A549 (cell line): ENCODE measurements around the gene ING5. TPM values are rescaled to one million over a fixed set of nuclear protein-coding genes. Genes with fewer than 3 reads are reported as not detected.

ENCODE experiments used
- ATAC-seq, 2 experiments: fragments of 200-7000 bp in 1 of 2; fragments of >200 bp in 1 of 2; cut with Nextera tagmentation in 1 of 2; cut with Tn5 transposase in 1 of 2; 3 replicates each; pipeline versions ENCODE4 v1.8.0 to v1.9.1; 2018 to 2020; ENCODE audit warnings: mild to moderate bottlenecking in 1 of 2, moderate library complexity in 1 of 2
- CTCF ChIA-PET: fragments of 300-600 bp; sonication (Branson Sonifier 250); formaldehyde crosslinking; extraction: SDS; loops from one replicate; lab custom pipeline; 2021; ENCODE audit warnings: antibody characterized with exemption, inconsistent platforms; lab: Yijun Ruan, JAX
- POLR2A ChIA-PET: fragments of 350-600 bp; formaldehyde crosslinking; extraction: SDS; loops from one replicate; lab custom pipeline; 2021; ENCODE audit warnings: antibody characterized with exemption, inconsistent platforms; lab: Yijun Ruan, JAX
- DNase-seq, 2 experiments: peaks; one replicate each; pipeline versions ENCODE4 v3.0.0 to v3.0.0-alpha.2; 2011 to 2016; ENCODE audit warnings: low read depth in 1 of 2, low spot score in 1 of 2
- FAIRE-seq: peaks from 2 replicates; lab custom pipeline; 2011; peaks lifted over from hg19 to GRCh38; lab: Jason Lieb, UNC
- H3K27ac ChIP-seq, 2 experiments: fragments of >200 bp; sonication (Bioruptor Twin); formaldehyde crosslinking; 3 replicates each; pipeline ENCODE4 v1.5.1; 2016 to 2017
- H3K4me1 ChIP-seq: fragments of >200 bp; sonication (Bioruptor Twin); formaldehyde crosslinking; 3 replicates; pipeline ENCODE4 v1.6.1; 2016
- H3K4me2 ChIP-seq: fragments of >200 bp; sonication (Bioruptor Twin); formaldehyde crosslinking; 3 replicates; pipeline ENCODE4 v1.6.1; 2016
- H3K4me3 ChIP-seq: fragments of >200 bp; sonication (Bioruptor Twin); formaldehyde crosslinking; 3 replicates; pipeline ENCODE4 v1.5.1; 2016
- H3K9me3 ChIP-seq: fragments of >200 bp; sonication (Bioruptor Twin); formaldehyde crosslinking; 3 replicates; pipeline ENCODE4 v1.6.1; 2016
- CBX2 ChIP-seq: fragments of 200-600 bp; sonication (generic); IDR thresholded peaks from 2 replicates; pipeline ENCODE4 v1.6.1; 2016; ENCODE audit warnings: low read depth, mild to moderate bottlenecking, borderline replicate concordance
- CHD2 ChIP-seq: fragments of 150-350 bp; IDR thresholded peaks from 2 replicates; pipeline ENCODE4 v1.6.1; 2014; ENCODE audit warnings: low read length; ENCODE audit not compliant: partially characterized antibody
- EHMT2 ChIP-seq: fragments of 200-600 bp; sonication (generic); IDR thresholded peaks from 2 replicates; pipeline ENCODE4 v1.6.1; 2016; ENCODE audit warnings: antibody characterized with exemption, low read depth, mild to moderate bottlenecking, moderate library complexity
- EP300 ChIP-seq, 2 experiments: fragments of >200 bp; sonication (Bioruptor Twin); formaldehyde crosslinking; IDR thresholded peaks; 2 replicates in 1 of 2; 3 replicates in 1 of 2; pipeline ENCODE4 v1.6.1; 2016 to 2017
- ESRRA ChIP-seq: fragments of 150-350 bp; IDR thresholded peaks from 2 replicates; pipeline ENCODE4 v1.6.1; 2014; ENCODE audit warnings: mild to moderate bottlenecking, low read length, borderline replicate concordance
- FOSB ChIP-seq: fragments of 250-450 bp; sonication (Bioruptor Pico); IDR thresholded peaks from 2 replicates; pipeline ENCODE4 v1.5.0; 2020; ENCODE audit warnings: mild to moderate bottlenecking, moderate library complexity
- FOSL2 ChIP-seq, 2 experiments: fragments of 450-650 bp in 1 of 2; fragments of >200 bp in 1 of 2; sonication (Bioruptor Twin) in 1 of 2; formaldehyde crosslinking; IDR thresholded peaks; 2 replicates each; pipeline versions ENCODE4 v1.5.0 to v1.6.1; 2016 to 2020; ENCODE audit warnings: mild to moderate bottlenecking in 1 of 2, moderate library complexity in 1 of 2
- FOXS1 ChIP-seq: fragments of 250-450 bp; sonication (Bioruptor Pico); IDR thresholded peaks from 2 replicates; pipeline ENCODE4 v1.5.0; 2020; ENCODE audit warnings: mild to moderate bottlenecking, moderate library complexity
- GATA3 ChIP-seq: IDR thresholded peaks from 2 replicates; pipeline ENCODE4 v1.6.1; 2012; ENCODE audit warnings: borderline replicate concordance
- HOXB13 ChIP-seq: fragments of 250-450 bp; sonication (Bioruptor Pico); IDR thresholded peaks from 2 replicates; pipeline ENCODE4 v1.5.0; 2020; ENCODE audit warnings: low read depth, mild to moderate bottlenecking, moderate library complexity
- KDM5A ChIP-seq: fragments of 200-600 bp; sonication (generic); IDR thresholded peaks from 2 replicates; pipeline ENCODE4 v1.6.1; 2016; ENCODE audit warnings: antibody characterized with exemption, mild to moderate bottlenecking
- MAZ ChIP-seq: fragments of 150-350 bp; IDR thresholded peaks from 2 replicates; pipeline ENCODE4 v1.6.1; 2014; ENCODE audit warnings: antibody characterized with exemption, low read depth, low read length, borderline replicate concordance
- NFE2L2 ChIP-seq: fragments of 150-350 bp; conservative IDR thresholded peaks from 2 replicates; pipeline ENCODE4 v1.6.1; 2014; ENCODE audit warnings: low read length
- PHF8 ChIP-seq: fragments of 200-600 bp; sonication (generic); IDR thresholded peaks from 2 replicates; pipeline ENCODE4 v1.6.1; 2016; ENCODE audit warnings: low read depth, mild to moderate bottlenecking, antibody characterized with exemption, moderate library complexity, borderline replicate concordance
- POLR2A ChIP-seq: IDR thresholded peaks from 2 replicates; pipeline ENCODE4 v1.6.1; 2012; ENCODE audit warnings: mild to moderate bottlenecking, low read length
- POLR2AphosphoS2 ChIP-seq: conservative IDR thresholded peaks from 2 replicates; pipeline ENCODE4 v1.6.1; 2012; ENCODE audit warnings: low read length, improper control_type of control experiment, inconsistent platforms
- RAD21 ChIP-seq, 2 experiments: fragments of >200 bp in 1 of 2; sonication (Bioruptor Twin) in 1 of 2; formaldehyde crosslinking in 1 of 2; IDR thresholded peaks in 1 of 2; conservative IDR thresholded peaks in 1 of 2; 2 replicates in 1 of 2; 3 replicates in 1 of 2; pipeline ENCODE4 v1.6.1; 2012 to 2018; ENCODE audit warnings: inconsistent platforms in 1 of 2
- SMC3 ChIP-seq: fragments of >200 bp; sonication (Bioruptor Twin); formaldehyde crosslinking; IDR thresholded peaks from 3 replicates; pipeline ENCODE4 v1.6.1; 2018; ENCODE audit warnings: inconsistent platforms
- TFCP2L1 ChIP-seq: fragments of 250-450 bp; sonication (Bioruptor Pico); IDR thresholded peaks from 2 replicates; pipeline ENCODE4 v1.5.0; 2021; ENCODE audit warnings: mild to moderate bottlenecking
- TP53 ChIP-seq: fragments of 250-450 bp; sonication (Bioruptor Pico); IDR thresholded peaks from 2 replicates; pipeline ENCODE4 v1.5.0; 2021; ENCODE audit warnings: mild to moderate bottlenecking, moderate library complexity
- WGBS: methylation state at CpG from one replicate; pipeline ENCODE4 v1.1.6; 2017; ENCODE audit errors: missing lambda C conversion rate; 5-methylcytosine and 5-hydroxymethylcytosine counted together
- polyA plus RNA-seq, 4 experiments: library from polyadenylated mRNA; depleted of rRNA in 3 of 4; stranded (reverse); fragments of >200 nt; fragmentation: RNase III in 1 of 4; extraction: RNeasy Plus Mini Kit Qiagen cat#74134 plus additional on column Dnase treatment in 1 of 4; gene quantifications; 2 replicates in 3 of 4; 3 replicates in 1 of 4; pipeline ENCODE4 v1.2.3, GENCODE V29; 2011 to 2017
- TF ChIP-seq, protein P1 (sequence below): fragments of 250-450 bp; sonication (Bioruptor Pico); IDR thresholded peaks from 2 replicates; pipeline ENCODE4 v1.5.0; 2020; ENCODE audit warnings: low read depth, mild to moderate bottlenecking, moderate library complexity
- TF ChIP-seq, protein P2 (sequence below): fragments of >200 bp; sonication (Bioruptor Twin); formaldehyde crosslinking; IDR thresholded peaks from 3 replicates; pipeline ENCODE4 v1.5.1; 2016
- TF ChIP-seq, protein P3 (sequence below): fragments of 200-600 bp; sonication (generic); IDR thresholded peaks from 2 replicates; pipeline ENCODE4 v1.6.1; 2016; ENCODE audit warnings: antibody characterized with exemption, mild to moderate bottlenecking, moderate library complexity
- TF ChIP-seq, protein P4 (sequence below): IDR thresholded peaks from 2 replicates; pipeline ENCODE4 v1.6.1; 2012

Gene ING5
- polyA plus RNA-seq, 2 of the 4 experiments (the other 2 are of a cell fraction): 28.6 to 29.6 TPM

DNA sequence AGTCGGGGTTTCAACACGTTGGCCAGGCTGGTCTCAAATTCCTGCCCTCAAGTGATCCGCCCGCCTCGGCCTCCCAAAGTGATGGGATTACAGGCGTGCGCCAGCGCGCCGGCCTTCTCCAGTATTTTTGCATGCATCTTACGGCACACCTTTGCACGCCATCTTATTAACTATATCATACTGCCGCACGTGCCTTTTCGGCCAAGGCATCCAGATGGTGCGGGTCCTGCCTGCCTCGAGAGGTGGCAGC lies 765 bp upstream of the ING5 start (continued):
- TF ChIP-seq, protein P1, sequence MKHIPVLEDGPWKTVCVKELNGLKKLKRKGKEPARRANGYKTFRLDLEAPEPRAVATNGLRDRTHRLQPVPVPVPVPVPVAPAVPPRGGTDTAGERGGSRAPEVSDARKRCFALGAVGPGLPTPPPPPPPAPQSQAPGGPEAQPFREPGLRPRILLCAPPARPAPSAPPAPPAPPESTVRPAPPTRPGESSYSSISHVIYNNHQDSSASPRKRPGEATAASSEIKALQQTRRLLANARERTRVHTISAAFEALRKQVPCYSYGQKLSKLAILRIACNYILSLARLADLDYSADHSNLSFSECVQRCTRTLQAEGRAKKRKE (CRISPR knock-in tag): peak; percentile 80; the same call in 1 of the 2 replicates
- no peak; the same call in 1 of the 2 replicates for TF ChIP-seq POLR2A

DNA sequence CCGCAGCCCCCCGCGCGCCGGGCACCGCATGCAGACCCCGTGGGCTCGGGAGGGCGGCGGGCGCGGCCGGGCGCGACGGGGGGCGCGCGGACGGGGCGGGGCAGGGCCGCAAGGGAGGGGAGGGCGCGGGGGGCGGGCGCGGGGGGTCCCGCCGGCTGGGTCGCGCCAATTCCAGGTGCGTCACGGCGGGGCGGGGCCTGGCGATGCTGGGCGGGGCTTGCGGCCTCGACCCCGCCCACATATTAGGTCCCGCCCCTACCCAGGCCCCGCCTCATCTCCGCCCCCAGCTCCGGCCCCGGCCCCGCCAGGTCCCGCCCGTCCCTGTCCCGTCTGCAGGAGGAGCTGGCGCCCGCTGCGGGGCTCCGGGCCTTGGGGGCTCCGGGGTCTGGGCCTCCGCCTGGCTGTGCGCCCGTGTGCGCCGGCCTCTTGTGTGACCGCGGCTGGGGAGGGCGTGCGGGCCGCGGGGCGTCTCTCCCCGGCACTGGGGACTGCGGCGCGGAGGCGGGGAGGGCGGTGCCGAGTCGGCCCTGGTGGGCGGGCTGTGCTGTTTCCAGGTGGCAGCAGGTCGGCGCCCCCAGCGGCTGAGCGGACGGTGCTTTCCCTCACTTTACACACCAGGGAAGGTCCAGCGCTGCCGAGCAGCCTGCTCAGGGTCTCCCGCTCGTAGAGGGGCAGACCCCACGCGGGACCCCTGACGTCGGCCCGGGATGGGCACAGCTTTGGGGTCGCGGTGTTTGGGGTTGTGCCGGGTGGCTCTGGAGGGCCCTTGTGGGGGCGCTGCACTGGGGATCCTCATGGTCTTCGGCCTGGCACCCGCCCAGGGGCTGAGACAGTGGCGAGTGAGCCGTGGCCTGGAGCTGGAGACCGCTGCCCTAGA lies 554 bp downstream of the ING5 start:
- WGBS: 0% methylated on average over 6 of the region's 98 CpGs
- ATAC-seq: peak; percentile 79 to 85

More for the DNA sequence above, 554 bp downstream of the ING5 start:
- Histone ChIP-seq H3K4me1 (peaks cover 15% of the 10 kb centered on the region), H3K4me3 (peak overlapping the region; percentile 91), H3K4me2 (peak overlapping the region; percentile 98), H3K9me3 (peaks cover 15% of the 10 kb centered on the region), H3K27ac (peak overlapping the region; percentile 96 to 100)
- CTCF ChIA-PET: interaction anchor here (0.8 to 3.0 kb wide), 11 partner anchors 10 to 176 kb away, joined by 3 to 15 read pairs (median 5); partner anchors contain the start of gene D2HGDH
- POLR2A ChIA-PET: interaction anchor here (1.0 to 2.4 kb wide), 11 partner anchors 10 to 553 kb away, joined by 3 to 23 read pairs (median 7); partner anchors contain the start of genes D2HGDH, DTYMK and PASK
- TF ChIP-seq FOSL2 (IDR thresholded peaks at IDR 0.05) (no peak), FOSL2 (CRISPR knock-in tag; IDR thresholded peaks at IDR 0.05) (no peak), TP53 (peak; percentile 39; the same call in 1 of the 2 replicates), CHD2 (no peak), FOXS1 (CRISPR knock-in tag) (no peak), NFE2L2 (no peak), EP300 (IDR thresholded peaks at IDR 0.05) (no peak), HOXB13 (CRISPR knock-in tag) (no peak), FOSB (CRISPR knock-in tag) (no peak), POLR2AphosphoS2 (0 out of 2 replicates have a peak, but pooled peaks have one; percentile 69), CBX2 (no peak), PHF8 (no peak), GATA3 (no peak), ESRRA (no peak), KDM5A (no peak), SMC3 (no peak), TFCP2L1 (CRISPR knock-in tag) (0 out of 2 replicates have a peak, but pooled peaks have one; percentile 61), EHMT2 (no peak), RAD21 (conservative IDR thresholded peaks at IDR 0.05 in 1 of 2, IDR thresholded peaks at IDR 0.05 in 1 of 2) (no peak), MAZ (no peak)
- TF ChIP-seq, protein P2, sequence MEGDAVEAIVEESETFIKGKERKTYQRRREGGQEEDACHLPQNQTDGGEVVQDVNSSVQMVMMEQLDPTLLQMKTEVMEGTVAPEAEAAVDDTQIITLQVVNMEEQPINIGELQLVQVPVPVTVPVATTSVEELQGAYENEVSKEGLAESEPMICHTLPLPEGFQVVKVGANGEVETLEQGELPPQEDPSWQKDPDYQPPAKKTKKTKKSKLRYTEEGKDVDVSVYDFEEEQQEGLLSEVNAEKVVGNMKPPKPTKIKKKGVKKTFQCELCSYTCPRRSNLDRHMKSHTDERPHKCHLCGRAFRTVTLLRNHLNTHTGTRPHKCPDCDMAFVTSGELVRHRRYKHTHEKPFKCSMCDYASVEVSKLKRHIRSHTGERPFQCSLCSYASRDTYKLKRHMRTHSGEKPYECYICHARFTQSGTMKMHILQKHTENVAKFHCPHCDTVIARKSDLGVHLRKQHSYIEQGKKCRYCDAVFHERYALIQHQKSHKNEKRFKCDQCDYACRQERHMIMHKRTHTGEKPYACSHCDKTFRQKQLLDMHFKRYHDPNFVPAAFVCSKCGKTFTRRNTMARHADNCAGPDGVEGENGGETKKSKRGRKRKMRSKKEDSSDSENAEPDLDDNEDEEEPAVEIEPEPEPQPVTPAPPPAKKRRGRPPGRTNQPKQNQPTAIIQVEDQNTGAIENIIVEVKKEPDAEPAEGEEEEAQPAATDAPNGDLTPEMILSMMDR: peak; percentile 49
- TF ChIP-seq, protein P3, sequence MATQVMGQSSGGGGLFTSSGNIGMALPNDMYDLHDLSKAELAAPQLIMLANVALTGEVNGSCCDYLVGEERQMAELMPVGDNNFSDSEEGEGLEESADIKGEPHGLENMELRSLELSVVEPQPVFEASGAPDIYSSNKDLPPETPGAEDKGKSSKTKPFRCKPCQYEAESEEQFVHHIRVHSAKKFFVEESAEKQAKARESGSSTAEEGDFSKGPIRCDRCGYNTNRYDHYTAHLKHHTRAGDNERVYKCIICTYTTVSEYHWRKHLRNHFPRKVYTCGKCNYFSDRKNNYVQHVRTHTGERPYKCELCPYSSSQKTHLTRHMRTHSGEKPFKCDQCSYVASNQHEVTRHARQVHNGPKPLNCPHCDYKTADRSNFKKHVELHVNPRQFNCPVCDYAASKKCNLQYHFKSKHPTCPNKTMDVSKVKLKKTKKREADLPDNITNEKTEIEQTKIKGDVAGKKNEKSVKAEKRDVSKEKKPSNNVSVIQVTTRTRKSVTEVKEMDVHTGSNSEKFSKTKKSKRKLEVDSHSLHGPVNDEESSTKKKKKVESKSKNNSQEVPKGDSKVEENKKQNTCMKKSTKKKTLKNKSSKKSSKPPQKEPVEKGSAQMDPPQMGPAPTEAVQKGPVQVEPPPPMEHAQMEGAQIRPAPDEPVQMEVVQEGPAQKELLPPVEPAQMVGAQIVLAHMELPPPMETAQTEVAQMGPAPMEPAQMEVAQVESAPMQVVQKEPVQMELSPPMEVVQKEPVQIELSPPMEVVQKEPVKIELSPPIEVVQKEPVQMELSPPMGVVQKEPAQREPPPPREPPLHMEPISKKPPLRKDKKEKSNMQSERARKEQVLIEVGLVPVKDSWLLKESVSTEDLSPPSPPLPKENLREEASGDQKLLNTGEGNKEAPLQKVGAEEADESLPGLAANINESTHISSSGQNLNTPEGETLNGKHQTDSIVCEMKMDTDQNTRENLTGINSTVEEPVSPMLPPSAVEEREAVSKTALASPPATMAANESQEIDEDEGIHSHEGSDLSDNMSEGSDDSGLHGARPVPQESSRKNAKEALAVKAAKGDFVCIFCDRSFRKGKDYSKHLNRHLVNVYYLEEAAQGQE: no peak
- TF ChIP-seq, protein P4, sequence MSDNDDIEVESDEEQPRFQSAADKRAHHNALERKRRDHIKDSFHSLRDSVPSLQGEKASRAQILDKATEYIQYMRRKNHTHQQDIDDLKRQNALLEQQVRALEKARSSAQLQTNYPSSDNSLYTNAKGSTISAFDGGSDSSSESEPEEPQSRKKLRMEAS: peak; percentile 31
- FAIRE-seq (no peak), DNase-seq (peak; percentile 80 to 89)
